Stimulated activated CD8-positive, alpha-beta memory T cell treated with anti-CD3 and anti-CD28 coated beads, Interleukin-2, amount 100 ng/mL, for 48 hours (primary cell): ENCODE measurements around the gene GPR25.

Experiments
- DNase-seq, 2 donors: peaks; one replicate each; pipeline ENCODE4 v3.0.0-alpha.2; 2020; ENCODE audit warnings: low read depth in 2 of 2

Gene GPR25

GRCh38 chr1:200912737-200913407 is 40.1 kb downstream of the GPR25 start:
- DNase-seq: no peak

DNA sequence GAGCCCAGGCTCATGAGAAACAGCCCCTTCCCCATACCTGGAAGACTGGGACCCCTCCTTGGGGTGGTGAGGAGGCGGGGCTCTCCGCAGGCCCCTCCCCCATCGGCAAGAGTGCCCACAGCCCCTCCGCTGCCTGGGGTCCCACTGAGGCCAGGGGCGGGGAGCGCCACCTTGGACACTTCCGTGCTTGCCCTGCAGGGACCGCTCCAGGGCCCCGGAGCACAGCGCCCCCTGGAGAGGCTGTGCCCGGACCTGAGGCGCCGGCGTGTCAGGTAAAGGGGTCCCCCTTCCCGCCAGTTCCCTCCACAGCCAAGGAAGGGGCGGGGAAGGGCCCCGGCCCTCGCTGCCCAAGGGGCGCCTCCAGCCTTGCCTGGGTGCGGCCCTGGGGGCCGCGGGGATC is 43.4 kb downstream of the GPR25 start:
- no peak for DNase-seq

DNA sequence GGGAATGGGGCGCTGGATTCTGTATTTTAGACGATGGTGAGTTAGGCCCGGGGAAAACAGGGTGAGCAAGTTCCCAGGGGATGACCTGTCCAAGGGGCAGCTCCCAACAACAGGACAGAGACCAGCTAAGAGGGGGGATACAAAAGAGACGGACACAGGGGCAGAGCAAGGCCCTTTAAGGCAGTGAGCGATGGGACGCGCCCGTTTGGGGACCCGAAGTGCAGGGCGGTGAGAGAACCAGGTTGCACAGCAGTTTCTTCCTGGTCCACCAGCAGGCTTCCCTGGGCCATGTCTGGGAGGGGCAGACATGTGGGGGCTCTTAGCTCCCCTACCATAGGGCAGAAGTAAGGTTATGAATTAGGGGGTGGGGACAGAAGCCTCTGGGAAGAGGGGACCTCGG is 43.9 kb downstream of the GPR25 start:
- no peak for DNase-seq

- DNase-seq: no peak
These were observed 44.6 kb downstream of the GPR25 start for GRCh38 chr1:200917291-200917817.

GRCh38 chr1:200918006-200918405 is 45.2 kb downstream of the GPR25 start:
- DNase-seq: no peak

DNA sequence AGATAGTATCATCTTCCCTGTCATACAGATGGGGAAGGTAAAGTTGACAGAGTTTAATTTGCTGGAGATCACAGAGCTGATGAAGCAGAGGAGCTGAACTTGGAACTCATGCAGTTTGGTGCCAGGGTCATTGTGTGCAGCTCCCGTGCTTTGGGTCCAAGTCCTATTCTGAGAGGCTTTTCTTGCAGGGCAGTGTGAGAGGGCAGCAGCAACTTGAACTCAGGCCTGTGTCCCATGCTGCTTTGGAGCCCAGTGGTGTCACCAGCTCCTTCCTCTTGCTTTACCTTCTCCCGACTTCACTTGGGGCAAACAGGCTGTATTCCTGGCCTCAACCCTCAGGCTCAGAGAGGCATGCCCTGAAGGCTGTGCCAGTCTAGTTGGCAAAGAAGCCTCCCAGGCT is 46.6 kb downstream of the GPR25 start:
- no peak for DNase-seq

DNA sequence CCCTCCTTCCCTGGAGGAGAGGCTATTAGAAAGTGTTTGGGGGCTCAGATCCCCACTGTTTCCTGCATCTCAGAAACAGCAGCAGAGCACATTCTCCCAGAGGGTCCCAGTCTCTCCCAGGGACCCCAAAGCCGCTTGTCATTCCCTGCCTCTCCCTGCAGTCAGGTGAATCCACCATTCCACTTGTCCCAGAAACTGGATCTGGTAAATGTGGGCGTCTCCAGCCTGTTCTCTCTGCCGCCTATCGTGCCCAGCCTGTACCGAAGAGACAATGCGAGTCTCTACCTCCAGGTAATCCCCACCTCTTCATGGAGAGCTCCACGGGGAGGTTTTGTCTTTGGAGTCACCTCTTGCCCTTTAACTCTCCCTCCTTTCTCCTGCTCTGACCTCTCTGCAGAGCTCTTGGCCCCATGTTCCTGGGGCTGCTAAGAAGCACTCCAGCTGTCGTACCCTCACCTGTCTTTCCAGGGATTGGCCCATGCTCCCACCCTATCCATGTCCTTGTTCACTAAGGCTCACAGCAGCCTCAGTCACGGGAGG is 48.9 kb downstream of the GPR25 start:
- DNase-seq: no peak

DNA sequence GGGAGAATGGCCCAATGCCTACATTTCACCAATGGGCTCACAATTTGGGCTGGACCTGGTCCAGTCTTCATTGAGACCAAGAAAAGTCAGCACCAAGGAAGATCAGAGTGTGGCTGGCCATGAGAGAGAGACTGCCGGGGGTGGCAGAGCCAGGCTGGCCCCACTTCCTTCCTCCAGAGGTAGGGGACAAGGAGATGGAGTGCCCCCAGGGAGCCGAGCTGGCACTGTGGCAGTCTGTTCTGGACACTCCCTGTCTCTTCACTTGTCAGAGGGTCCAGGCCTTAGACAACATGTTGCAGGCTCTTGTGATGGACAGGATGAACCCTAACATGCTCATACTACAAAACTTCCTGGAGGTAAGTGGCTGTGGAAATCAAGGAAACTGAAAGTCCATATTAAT is 49.6 kb downstream of the GPR25 start:
- DNase-seq: no peak

DNA sequence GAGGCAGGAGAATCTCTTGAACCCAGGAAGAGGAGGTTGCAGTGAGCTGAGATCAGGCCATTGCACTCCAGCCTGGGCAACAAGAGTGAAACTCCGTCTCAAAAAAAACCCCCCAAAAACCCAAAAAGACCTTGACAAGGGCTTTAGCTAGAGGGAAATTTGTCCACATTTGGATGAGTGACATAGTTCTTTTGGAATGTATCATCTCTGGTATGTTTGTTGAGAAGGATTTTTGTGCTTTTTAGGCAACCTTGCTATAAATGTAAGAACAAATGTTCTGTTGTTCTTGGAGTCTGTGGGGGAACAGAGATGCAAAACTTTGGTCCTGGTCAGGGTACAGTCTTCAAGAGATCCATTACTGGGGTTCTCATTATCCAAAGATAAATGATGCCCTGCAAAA is 50.8 kb downstream of the GPR25 start:
- DNase-seq: no peak
